Neutrophil (primary cell): ENCODE data around the gene ABCA3.

ENCODE experiments used
- H3K27ac ChIP-seq: fragments of 200-600 bp; sonication (generic); 2 replicates; pipeline ENCODE4 v1.5.1; 2016; ENCODE audit warnings: mild to moderate bottlenecking, moderate library complexity
- H3K27me3 ChIP-seq: fragments of 200-600 bp; sonication (generic); 2 replicates; pipeline ENCODE4 v1.6.0; 2016; ENCODE audit warnings: mild to moderate bottlenecking
- H3K36me3 ChIP-seq: fragments of 200-600 bp; sonication (generic); 2 replicates; pipeline ENCODE4 v1.5.1; 2017
- H3K4me1 ChIP-seq, 2 experiments: fragments of 200-600 bp in 1 of 2; sonication (generic) in 1 of 2; 1 replicate in 1 of 2; 2 replicates in 1 of 2; pipeline versions ENCODE4 v1.5.1 to v1.6.1; 2013 to 2016; ENCODE audit warnings: low read depth in 1 of 2, low read length in 1 of 2, mild to moderate bottlenecking in 1 of 2, moderate library complexity in 1 of 2; ENCODE audit not compliant: control insufficient read depth in 1 of 2, insufficient read depth in 1 of 2
- H3K4me3 ChIP-seq, 2 experiments: fragments of 200-600 bp in 1 of 2; sonication (generic) in 1 of 2; 1 replicate in 1 of 2; 2 replicates in 1 of 2; pipeline ENCODE4 v1.5.1; 2013 to 2016; ENCODE audit warnings: low read depth in 1 of 2, low read length in 1 of 2, mild to moderate bottlenecking in 1 of 2, moderate library complexity in 1 of 2
- H3K9me3 ChIP-seq: fragments of 200-600 bp; sonication (generic); 2 replicates; pipeline ENCODE4 v1.5.1; 2016
- TF ChIP-seq, protein P1 (sequence below): fragments of 200-600 bp; sonication (generic); IDR thresholded peaks from 2 replicates; pipeline ENCODE4 v1.5.1; 2016; ENCODE audit warnings: antibody characterized with exemption

ABCA3 gene

DNA sequence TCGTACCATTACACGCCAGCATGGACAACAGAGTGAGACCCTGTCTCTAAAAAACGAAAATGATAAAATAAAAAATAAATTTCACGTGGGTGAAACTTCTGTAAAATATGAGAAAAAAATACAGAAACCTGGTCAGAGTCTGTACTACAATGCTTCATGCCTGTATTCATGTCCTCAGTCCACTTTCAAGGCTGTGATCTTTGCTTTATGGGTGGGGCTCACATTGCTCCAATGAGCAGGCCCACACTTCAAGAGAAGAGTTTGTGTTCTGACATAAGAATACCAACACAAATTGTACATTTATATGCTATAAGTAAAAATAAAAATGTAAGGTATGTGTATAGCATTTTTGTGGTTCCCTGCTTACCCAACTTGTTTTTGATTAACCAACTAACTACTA lies 32.2 kb upstream of the ABCA3 start:
- H3K27ac ChIP-seq: no peak overlapping the region
- H3K9me3 ChIP-seq: no peaks in the 10 kb centered on the region
- H3K4me1 ChIP-seq: no peaks in the 10 kb centered on the region
- peaks cover 60% of the 10 kb centered on the region for H3K27me3 ChIP-seq
- H3K36me3 ChIP-seq: no peaks in the 10 kb centered on the region
- no peak overlapping the region for H3K4me3 ChIP-seq
- TF ChIP-seq, protein P1, sequence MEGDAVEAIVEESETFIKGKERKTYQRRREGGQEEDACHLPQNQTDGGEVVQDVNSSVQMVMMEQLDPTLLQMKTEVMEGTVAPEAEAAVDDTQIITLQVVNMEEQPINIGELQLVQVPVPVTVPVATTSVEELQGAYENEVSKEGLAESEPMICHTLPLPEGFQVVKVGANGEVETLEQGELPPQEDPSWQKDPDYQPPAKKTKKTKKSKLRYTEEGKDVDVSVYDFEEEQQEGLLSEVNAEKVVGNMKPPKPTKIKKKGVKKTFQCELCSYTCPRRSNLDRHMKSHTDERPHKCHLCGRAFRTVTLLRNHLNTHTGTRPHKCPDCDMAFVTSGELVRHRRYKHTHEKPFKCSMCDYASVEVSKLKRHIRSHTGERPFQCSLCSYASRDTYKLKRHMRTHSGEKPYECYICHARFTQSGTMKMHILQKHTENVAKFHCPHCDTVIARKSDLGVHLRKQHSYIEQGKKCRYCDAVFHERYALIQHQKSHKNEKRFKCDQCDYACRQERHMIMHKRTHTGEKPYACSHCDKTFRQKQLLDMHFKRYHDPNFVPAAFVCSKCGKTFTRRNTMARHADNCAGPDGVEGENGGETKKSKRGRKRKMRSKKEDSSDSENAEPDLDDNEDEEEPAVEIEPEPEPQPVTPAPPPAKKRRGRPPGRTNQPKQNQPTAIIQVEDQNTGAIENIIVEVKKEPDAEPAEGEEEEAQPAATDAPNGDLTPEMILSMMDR: no peak

DNA sequence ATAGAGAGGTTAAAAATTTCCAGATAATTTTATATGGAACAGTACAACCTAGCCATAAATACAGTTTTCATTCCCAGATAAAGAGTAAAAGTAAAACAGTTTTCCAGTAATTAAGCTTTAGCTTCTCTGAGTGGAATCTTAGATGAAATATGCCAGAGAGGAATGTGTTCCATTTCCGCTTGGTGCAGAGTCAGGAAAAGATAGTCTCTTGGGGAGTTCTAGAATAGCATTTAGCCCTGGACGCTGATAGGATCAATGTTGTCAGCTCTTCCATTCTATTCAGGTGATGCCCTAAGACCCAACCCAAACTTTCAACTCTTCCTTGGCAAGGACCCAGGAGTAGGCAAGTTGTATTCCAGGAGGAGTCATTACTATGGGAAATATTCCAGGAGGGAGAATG lies 30.9 kb upstream of the ABCA3 start:
- Histone ChIP-seq H3K9me3 (no peaks in the 10 kb centered on the region), H3K27ac (no peak overlapping the region), H3K36me3 (no peaks in the 10 kb centered on the region), H3K27me3 (peaks cover 72% of the 10 kb centered on the region), H3K4me3 (no peak overlapping the region), H3K4me1 (no peaks in the 10 kb centered on the region)
- TF ChIP-seq, protein P1: no peak

DNA sequence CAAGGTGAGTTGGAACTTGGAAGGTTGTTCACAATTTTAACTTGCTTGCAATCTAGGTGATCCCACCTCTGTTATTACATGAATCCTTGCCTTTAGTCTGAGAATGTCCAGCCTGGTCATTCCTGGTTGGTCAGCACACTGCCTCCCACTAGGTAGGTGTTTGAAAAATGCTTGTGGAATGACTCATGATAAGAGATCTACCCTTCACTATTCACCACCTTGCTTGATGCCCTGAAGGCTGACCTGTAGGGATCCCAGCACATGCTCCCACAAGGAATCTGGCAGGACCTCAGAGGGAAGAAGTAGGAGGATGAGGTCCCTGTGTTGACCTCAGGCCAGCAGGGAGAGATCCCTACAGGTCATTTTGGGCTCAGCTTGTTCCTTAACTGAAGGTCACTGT lies 30.2 kb upstream of the ABCA3 start:
- H3K4me3 ChIP-seq: no peak overlapping the region
- H3K4me1 ChIP-seq: no peaks in the 10 kb centered on the region
- H3K27ac ChIP-seq: no peak overlapping the region
- TF ChIP-seq, protein P1: no peak
- peaks cover 77% of the 10 kb centered on the region for H3K27me3 ChIP-seq
- H3K9me3 ChIP-seq: no peaks in the 10 kb centered on the region
- no peaks in the 10 kb centered on the region for H3K36me3 ChIP-seq

DNA sequence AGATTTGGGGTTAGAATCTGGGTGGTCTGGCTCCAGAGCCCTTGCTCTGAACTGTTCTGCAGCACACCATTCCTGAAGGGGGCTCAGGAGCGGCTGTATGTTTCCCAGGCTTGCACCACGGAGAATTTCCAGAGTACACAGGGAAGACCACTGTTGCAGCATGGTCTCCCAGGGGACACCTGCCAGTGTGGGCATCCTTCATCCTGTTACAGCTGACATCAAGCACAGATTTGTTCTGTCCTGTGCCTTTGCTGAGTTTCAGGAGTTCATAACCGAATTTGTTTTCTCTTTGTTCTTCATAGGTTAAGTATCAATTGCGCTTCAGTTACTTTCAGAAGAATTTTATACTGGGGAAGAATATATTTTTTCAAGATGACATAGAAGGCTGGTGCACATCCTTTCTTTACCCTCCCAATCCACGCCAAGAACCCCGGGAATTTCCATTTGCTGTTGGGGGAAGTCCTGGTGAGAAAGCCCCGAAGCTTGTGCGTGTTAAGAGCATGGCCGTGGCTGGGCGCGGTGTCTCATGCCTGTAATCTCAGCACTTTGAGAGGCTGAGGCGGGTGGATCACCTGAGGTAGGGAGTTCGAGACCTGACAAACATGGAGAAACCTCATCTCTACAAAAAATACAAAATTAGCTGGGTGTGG lies 26.3 kb upstream of the ABCA3 start:
- TF ChIP-seq, protein P1: no peak
- H3K27ac ChIP-seq: no peak overlapping the region

DNA sequence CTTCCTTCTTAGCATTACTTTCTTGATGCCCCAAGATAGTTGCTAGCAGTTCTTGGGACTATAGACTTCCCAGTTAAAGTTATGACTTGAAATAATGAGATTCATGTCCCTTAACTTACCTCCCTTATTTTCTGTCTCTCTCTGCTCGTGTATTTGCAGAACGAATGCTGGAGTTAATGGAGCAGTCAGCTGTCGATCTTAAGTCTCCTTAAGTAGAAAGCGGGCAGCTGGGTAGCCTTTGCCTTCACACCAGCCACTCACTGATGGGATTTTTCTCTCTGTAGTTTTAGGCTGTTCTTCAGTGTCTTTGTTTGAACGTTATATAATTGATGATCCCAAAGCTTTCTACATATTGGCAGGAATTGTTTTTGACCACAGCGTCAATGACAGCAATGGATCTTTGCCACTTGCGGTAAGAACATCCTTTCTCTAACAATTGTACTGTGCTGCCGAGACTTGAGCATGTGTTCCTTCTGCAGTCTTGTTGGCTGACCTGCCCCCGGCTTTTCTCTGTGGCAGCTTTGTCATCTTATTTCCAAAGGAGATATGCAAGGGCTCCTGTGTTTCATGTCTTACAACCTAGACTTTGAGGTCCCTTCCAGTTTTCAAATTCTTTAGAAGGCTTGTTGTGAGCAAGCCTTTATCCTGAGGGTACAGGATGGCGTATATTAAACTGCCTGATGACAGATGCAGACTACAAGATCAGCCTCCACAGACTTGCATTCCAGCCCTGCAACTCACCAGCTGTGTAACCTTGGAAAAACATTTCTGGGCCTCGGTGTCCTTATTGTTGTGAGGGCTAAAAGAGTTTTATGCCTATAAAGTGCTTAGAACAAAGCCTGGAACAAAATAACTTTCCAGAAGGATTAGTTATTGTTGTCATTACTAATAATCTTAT lies 25.1 kb upstream of the ABCA3 start:
- TF ChIP-seq, protein P1: no peak
- Histone ChIP-seq H3K9me3 (no peaks in the 10 kb centered on the region), H3K27ac (no peak overlapping the region), H3K27me3 (peaks cover 71% of the 10 kb centered on the region), H3K4me3 (no peak overlapping the region), H3K36me3 (no peaks in the 10 kb centered on the region), H3K4me1 (no peaks in the 10 kb centered on the region)

More for the DNA sequence above, 26.3 kb upstream of the ABCA3 start:
- Histone ChIP-seq H3K4me3 (no peak overlapping the region), H3K4me1 (no peaks in the 10 kb centered on the region), H3K9me3 (no peaks in the 10 kb centered on the region), H3K27me3 (peaks cover 71% of the 10 kb centered on the region), H3K36me3 (no peaks in the 10 kb centered on the region)
